ENCODE measurements around the gene KCTD17. TPM values are rescaled to one million over a fixed set of nuclear protein-coding genes. Genes with fewer than 3 reads are reported as not detected.

The KCTD17 gene
- total RNA-seq, 1 experiment from 2014 or later = 32.7 TPM

- no peak overlapping the region for H3K4me3 ChIP-seq (ENCODE audit: low read depth in 2 of 2, low read length in 2 of 2)
- no peaks in the 10 kb centered on the region for H3K9me3 ChIP-seq (ENCODE audit: control insufficient read depth, insufficient read depth, low read depth, low read length)
- ATAC-seq (no peak), DNase-seq (ENCODE audit: low read depth, low spot score) (no peak)
- H3K27ac ChIP-seq (ENCODE audit: low read length) = no peak overlapping the region
- BruUV-seq (replicated peaks) = no TSS peak
- intact Hi-C loops (cut with micrococcal nuclease; ENCODE audit: unreplicated experiment) = no loop called here
- no peaks in the 10 kb centered on the region for H3K27me3 ChIP-seq (ENCODE audit: control insufficient read depth, insufficient read depth, low read length)
- no peaks in the 10 kb centered on the region for H3K36me3 ChIP-seq (ENCODE audit: control insufficient read depth, insufficient read depth, low read length)
- no peak for TF ChIP-seq SIN3A (IDR thresholded peaks at IDR 0.05; ENCODE audit: borderline replicate concordance, insufficient read depth, low read depth, low read length)
- TF ChIP-seq, protein P1, sequence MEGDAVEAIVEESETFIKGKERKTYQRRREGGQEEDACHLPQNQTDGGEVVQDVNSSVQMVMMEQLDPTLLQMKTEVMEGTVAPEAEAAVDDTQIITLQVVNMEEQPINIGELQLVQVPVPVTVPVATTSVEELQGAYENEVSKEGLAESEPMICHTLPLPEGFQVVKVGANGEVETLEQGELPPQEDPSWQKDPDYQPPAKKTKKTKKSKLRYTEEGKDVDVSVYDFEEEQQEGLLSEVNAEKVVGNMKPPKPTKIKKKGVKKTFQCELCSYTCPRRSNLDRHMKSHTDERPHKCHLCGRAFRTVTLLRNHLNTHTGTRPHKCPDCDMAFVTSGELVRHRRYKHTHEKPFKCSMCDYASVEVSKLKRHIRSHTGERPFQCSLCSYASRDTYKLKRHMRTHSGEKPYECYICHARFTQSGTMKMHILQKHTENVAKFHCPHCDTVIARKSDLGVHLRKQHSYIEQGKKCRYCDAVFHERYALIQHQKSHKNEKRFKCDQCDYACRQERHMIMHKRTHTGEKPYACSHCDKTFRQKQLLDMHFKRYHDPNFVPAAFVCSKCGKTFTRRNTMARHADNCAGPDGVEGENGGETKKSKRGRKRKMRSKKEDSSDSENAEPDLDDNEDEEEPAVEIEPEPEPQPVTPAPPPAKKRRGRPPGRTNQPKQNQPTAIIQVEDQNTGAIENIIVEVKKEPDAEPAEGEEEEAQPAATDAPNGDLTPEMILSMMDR (IDR thresholded peaks at IDR 0.05) = no peak
- H3K4me1 ChIP-seq (ENCODE audit: control insufficient read depth, insufficient read depth, low read length) = no peaks in the 10 kb centered on the region
- ChIA-PET CTCF (interaction anchor here (0.7 kb wide), 1 partner anchor 89 kb away, joined by 6 read pairs; no protein-coding TSS in a partner anchor), POLR2A (no interaction called here)
- in situ Hi-C loops (cut with HindIII; ENCODE audit: low pct_unique_long_range_greater_than_20kb, low sequenced_read_pairs) = no loop called here
Observed at GRCh38 chr22:37111156-37111717, 59.7 kb downstream of the KCTD17 start.

DNA sequence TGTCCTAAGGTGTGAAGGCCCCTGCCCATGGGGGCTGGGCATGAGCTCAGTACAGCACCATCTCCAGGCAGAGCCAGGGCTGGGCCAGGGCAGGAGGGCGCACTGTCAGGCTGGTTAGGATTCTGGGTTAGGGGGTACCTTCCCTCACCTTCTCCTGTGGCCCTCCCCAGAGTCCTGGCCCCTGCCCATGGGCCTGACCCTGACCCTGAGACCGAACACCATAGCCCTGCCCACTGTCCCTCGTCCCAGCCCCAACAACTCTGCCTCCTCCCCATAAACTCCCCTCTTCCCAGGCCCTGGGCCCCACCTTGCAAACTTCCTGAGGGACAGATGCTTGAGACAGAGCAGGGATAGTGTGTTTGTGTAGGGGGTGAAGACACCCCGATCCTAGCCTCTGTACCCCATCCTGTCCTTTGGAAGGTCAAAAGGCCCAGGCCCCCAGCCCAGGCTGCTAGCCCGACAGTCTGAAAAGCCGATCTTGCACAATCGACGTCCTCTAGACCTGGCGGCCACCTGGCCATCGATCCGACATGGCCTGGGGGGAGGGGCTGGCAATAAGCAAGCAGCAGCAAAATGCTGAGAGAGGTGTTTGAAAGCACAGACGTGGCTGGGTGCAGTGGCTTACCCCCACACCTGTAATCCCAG lies 60.7 kb downstream of the KCTD17 start:
- POLR2A ChIA-PET = interaction anchor here (0.7 kb wide), 1 partner anchor 66 kb away, joined by 3 read pairs; no protein-coding TSS in a partner anchor
- Histone ChIP-seq H3K27ac (ENCODE audit: low read length) (no peak overlapping the region), H3K4me3 (ENCODE audit: low read depth in 2 of 2, low read length in 2 of 2) (no peak overlapping the region), H3K36me3 (ENCODE audit: control insufficient read depth, insufficient read depth, low read length) (no peaks in the 10 kb centered on the region), H3K27me3 (ENCODE audit: control insufficient read depth, insufficient read depth, low read length) (no peaks in the 10 kb centered on the region), H3K4me1 (ENCODE audit: control insufficient read depth, insufficient read depth, low read length) (no peaks in the 10 kb centered on the region), H3K9me3 (ENCODE audit: control insufficient read depth, insufficient read depth, low read depth, low read length) (no peaks in the 10 kb centered on the region)
- ATAC-seq (peak; percentile 43; the same call in 1 of the 2 replicates), DNase-seq (ENCODE audit: low read depth, low spot score) (no peak)
- intact Hi-C loops (cut with micrococcal nuclease; ENCODE audit: unreplicated experiment) (no loop called here), in situ Hi-C loops (cut with HindIII; ENCODE audit: low pct_unique_long_range_greater_than_20kb, low sequenced_read_pairs) (no loop called here)
- TF ChIP-seq, protein P1 (IDR thresholded peaks at IDR 0.05) = no peak
- TF ChIP-seq, protein P2, sequence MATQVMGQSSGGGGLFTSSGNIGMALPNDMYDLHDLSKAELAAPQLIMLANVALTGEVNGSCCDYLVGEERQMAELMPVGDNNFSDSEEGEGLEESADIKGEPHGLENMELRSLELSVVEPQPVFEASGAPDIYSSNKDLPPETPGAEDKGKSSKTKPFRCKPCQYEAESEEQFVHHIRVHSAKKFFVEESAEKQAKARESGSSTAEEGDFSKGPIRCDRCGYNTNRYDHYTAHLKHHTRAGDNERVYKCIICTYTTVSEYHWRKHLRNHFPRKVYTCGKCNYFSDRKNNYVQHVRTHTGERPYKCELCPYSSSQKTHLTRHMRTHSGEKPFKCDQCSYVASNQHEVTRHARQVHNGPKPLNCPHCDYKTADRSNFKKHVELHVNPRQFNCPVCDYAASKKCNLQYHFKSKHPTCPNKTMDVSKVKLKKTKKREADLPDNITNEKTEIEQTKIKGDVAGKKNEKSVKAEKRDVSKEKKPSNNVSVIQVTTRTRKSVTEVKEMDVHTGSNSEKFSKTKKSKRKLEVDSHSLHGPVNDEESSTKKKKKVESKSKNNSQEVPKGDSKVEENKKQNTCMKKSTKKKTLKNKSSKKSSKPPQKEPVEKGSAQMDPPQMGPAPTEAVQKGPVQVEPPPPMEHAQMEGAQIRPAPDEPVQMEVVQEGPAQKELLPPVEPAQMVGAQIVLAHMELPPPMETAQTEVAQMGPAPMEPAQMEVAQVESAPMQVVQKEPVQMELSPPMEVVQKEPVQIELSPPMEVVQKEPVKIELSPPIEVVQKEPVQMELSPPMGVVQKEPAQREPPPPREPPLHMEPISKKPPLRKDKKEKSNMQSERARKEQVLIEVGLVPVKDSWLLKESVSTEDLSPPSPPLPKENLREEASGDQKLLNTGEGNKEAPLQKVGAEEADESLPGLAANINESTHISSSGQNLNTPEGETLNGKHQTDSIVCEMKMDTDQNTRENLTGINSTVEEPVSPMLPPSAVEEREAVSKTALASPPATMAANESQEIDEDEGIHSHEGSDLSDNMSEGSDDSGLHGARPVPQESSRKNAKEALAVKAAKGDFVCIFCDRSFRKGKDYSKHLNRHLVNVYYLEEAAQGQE (IDR thresholded peaks at IDR 0.05; ENCODE audit: insufficient read depth in 1 of 2, low read depth in 2 of 2, low read length in 1 of 2) = no peak
- TF ChIP-seq TCF7L2 (IDR thresholded peaks at IDR 0.05; ENCODE audit: low read depth, low read length) = no peak
- no TSS peak for BruUV-seq (replicated peaks)
- CTCF ChIA-PET = no interaction called here

Other genes with a start within 250 kb of the KCTD17 start
- gene PVALB, start 234.7 kb upstream of the KCTD17 start, total RNA-seq (2021; ENCODE audit: unreplicated experiment) = not detected
- gene NCF4, start 190.7 kb upstream of the KCTD17 start, total RNA-seq (2021; ENCODE audit: unreplicated experiment) = not detected
- gene CSF2RB, start 138.1 kb upstream of the KCTD17 start, total RNA-seq (2021; ENCODE audit: unreplicated experiment) = not detected
- gene TST, start 32.3 kb upstream of the KCTD17 start, total RNA-seq (2021; ENCODE audit: unreplicated experiment) = 15.9 TPM
- gene MPST, start 32.0 kb upstream of the KCTD17 start, total RNA-seq (2021; ENCODE audit: unreplicated experiment) = 31.4 TPM
- not detected for gene TMPRSS6, start 58.0 kb downstream of the KCTD17 start, total RNA-seq (2021; ENCODE audit: unreplicated experiment)
- 1.0 TPM for gene IL2RB, start 98.2 kb downstream of the KCTD17 start, total RNA-seq (2021; ENCODE audit: unreplicated experiment)
- gene C1QTNF6, start 136.5 kb downstream of the KCTD17 start, total RNA-seq (2021; ENCODE audit: unreplicated experiment) = 25.0 TPM
- 0.08 TPM for gene SSTR3, start 160.7 kb downstream of the KCTD17 start, total RNA-seq (2021; ENCODE audit: unreplicated experiment)
- 1.5 TPM for gene RAC2, start 192.5 kb downstream of the KCTD17 start, total RNA-seq (2021; ENCODE audit: unreplicated experiment)
- 1.3 TPM for gene CYTH4, start 230.8 kb downstream of the KCTD17 start, total RNA-seq (2021; ENCODE audit: unreplicated experiment)

All from Panc1 (cell line).